K562 (cell line): ENCODE measurements around the gene PTPRM. TPM values are rescaled to one million over a fixed set of nuclear protein-coding genes. Genes with fewer than 3 reads are reported as not detected.
"Not testable (repeated sequence)": the region's sequence is repeated elsewhere in the genome, so short reads cannot be mapped to it uniquely, and the experiment has no call there.

Experiments used
- ATAC-seq: fragments of 200-7000 bp; cut with Tn5 transposase; 3 replicates; pipeline ENCODE4 v1.9.1; 2020; ENCODE audit warnings: moderate library complexity
- BruUV-seq: library from RNA; stranded (reverse); fragments of 400-500 nt; replicated peaks from 2 replicates; lab custom pipeline; 2021; lab: Mats Ljungman, UMichigan
- CTCF ChIA-PET: fragments of 300-600 bp; formaldehyde crosslinking; extraction: SDS; loops from one replicate; lab custom pipeline; 2021; ENCODE audit warnings: low intra/inter-chr PET ratio; lab: Yijun Ruan, JAX
- POLR2A ChIA-PET: fragments of 300-600, 350-650 bp; sonication (Branson Sonifier 250); formaldehyde crosslinking; extraction: SDS; loops from one replicate; lab custom pipeline; 2021; ENCODE audit warnings: antibody characterized with exemption, inconsistent platforms; lab: Yijun Ruan, JAX
- DNase-seq, 4 experiments: peaks; one replicate each; pipeline versions ENCODE4 v3.0.0 to v3.0.0-alpha.2; 2011 to 2018; ENCODE audit warnings: low spot score in 3 of 4, mixed read lengths in 3 of 4; ENCODE audit errors: extremely low read depth in 1 of 4
- FAIRE-seq: peaks from 2 replicates; lab custom pipeline; 2011; peaks lifted over from hg19 to GRCh38; lab: Jason Lieb, UNC
- H2AFZ ChIP-seq: 2 replicates; pipeline ENCODE4 v1.6.0; 2011; ENCODE audit warnings: low read depth, low read length, control low read depth, inconsistent platforms
- H3K27ac ChIP-seq: fragments of 200-600 bp; 3 replicates; pipeline ENCODE4 v1.8.0; 2011; ENCODE audit warnings: low read depth, mild to moderate bottlenecking, control low read depth, inconsistent platforms, low read length, moderate library complexity, mixed read lengths; ENCODE audit errors: extremely low read depth
- H3K27me3 ChIP-seq, 2 experiments: fragments of 300-600 bp in 1 of 2; 2 replicates in 1 of 2; 3 replicates in 1 of 2; pipeline versions ENCODE4 v1.6.0 to v1.8.0; 2011; ENCODE audit warnings: inconsistent platforms in 2 of 2, low read length in 2 of 2, mild to moderate bottlenecking in 1 of 2, mixed read lengths in 1 of 2, moderate library complexity in 1 of 2; ENCODE audit not compliant: control insufficient read depth in 2 of 2, insufficient read depth in 2 of 2
- H3K36me3 ChIP-seq: fragments of 300-600 bp; 3 replicates; pipeline ENCODE4 v1.8.0; 2011; ENCODE audit warnings: mild to moderate bottlenecking, low read length, inconsistent platforms; ENCODE audit not compliant: control insufficient read depth, insufficient read depth
- H3K4me1 ChIP-seq, 2 experiments: fragments of 200-600 bp in 1 of 2; replicated peaks in 1 of 2; 2 replicates in 1 of 2; 3 replicates in 1 of 2; pipeline versions ENCODE4 v1.5.1 to v1.8.0; 2011; ENCODE audit warnings: inconsistent platforms in 2 of 2, low read length in 2 of 2, mild to moderate bottlenecking in 1 of 2, mixed read lengths in 1 of 2, moderate library complexity in 1 of 2; ENCODE audit not compliant: control insufficient read depth in 2 of 2, insufficient read depth in 2 of 2
- H3K4me2 ChIP-seq: 2 replicates; pipeline ENCODE4 v1.6.1; 2011; ENCODE audit warnings: low read length, control low read depth, inconsistent platforms, mixed read lengths; ENCODE audit not compliant: insufficient read depth
- H3K4me3 ChIP-seq: fragments of 200-600 bp; sonication (generic), shearing (Covaris generic); 2 replicates; pipeline ENCODE4 v1.5.1; 2016; ENCODE audit warnings: control low read depth, inconsistent platforms
- H3K79me2 ChIP-seq: fragments of 200-600 bp; 3 replicates; pipeline ENCODE4 v1.8.0; 2011; ENCODE audit warnings: low read length, inconsistent platforms; ENCODE audit not compliant: control insufficient read depth, insufficient read depth
- H3K9ac ChIP-seq, 2 experiments: 2 replicates each; pipeline versions ENCODE4 v1.6.0 to v1.6.1; 2011; ENCODE audit warnings: low read depth in 2 of 2, low read length in 2 of 2, control low read depth in 1 of 2, inconsistent platforms in 1 of 2, mild to moderate bottlenecking in 1 of 2, mixed read lengths in 1 of 2; ENCODE audit not compliant: insufficient read depth in 1 of 2
- H3K9me1 ChIP-seq: one replicate; pipeline ENCODE4 v1.6.0; 2011; ENCODE audit warnings: inconsistent platforms, mild to moderate bottlenecking, low read length, moderate library complexity; ENCODE audit not compliant: control insufficient read depth, insufficient read depth
- H3K9me3 ChIP-seq: replicated peaks from 2 replicates; pipeline ENCODE4 v1.5.1; 2011; ENCODE audit warnings: low read depth, low read length, inconsistent platforms; ENCODE audit not compliant: control insufficient read depth, insufficient read depth
- H4K20me1 ChIP-seq: replicated peaks from 2 replicates; pipeline ENCODE4 v1.6.1; 2011; ENCODE audit warnings: low read length, inconsistent platforms, mixed read lengths; ENCODE audit not compliant: control insufficient read depth, insufficient read depth
- CHD7 ChIP-seq: fragments of 200-600 bp; sonication (generic); IDR thresholded peaks from one replicate; pipeline ENCODE4 v1.6.1; 2012; ENCODE audit warnings: mild to moderate bottlenecking, low read depth, low read length, inconsistent platforms
- LARP7 ChIP-seq: fragments of 450-650 bp; IDR thresholded peaks from 2 replicates; pipeline ENCODE4 v1.6.1; 2016
- WGBS: fragments of 100-300 bp; shearing (Covaris generic); methylation state at CpG from one replicate; pipeline ENCODE4 v1.1.6; 2016; ENCODE audit warnings: low coverage, mixed read lengths; ENCODE audit not compliant: insufficient coverage; ENCODE audit errors: missing lambda C conversion rate; 5-methylcytosine and 5-hydroxymethylcytosine counted together
- in situ Hi-C: fragments of 300-500 bp; cut with MboI; formaldehyde crosslinking; loops from 4 replicates; pipeline ENCODE4 v1.15.0; 2018; ENCODE audit warnings: inconsistent platforms, mixed read lengths
- intact Hi-C: fragments of 100-400 bp; cut with micrococcal nuclease; formaldehyde crosslinking; loops from 2 replicates; pipeline ENCODE4 v1.14.2; 2022
- polyA plus RNA-seq, 8 experiments: library from polyadenylated mRNA; depleted of rRNA in 4 of 8; stranded (reverse) in 5 of 8; unstranded in 3 of 8; fragments of >200 nt; fragmentation: Nextera tagmentation in 2 of 8; fragmentation: Illumina TruSeq in 1 of 8; extraction: Ambion mirVana in 2 of 8; extraction: Trizol in 1 of 8; gene quantifications; 2 replicates each; pipeline versions ENCODE4 v1.2.1 to v1.2.3, GENCODE V29; 2011 to 2014; ENCODE audit warnings: inconsistent platforms in 1 of 8, missing spikeins in 1 of 8
- total RNA-seq, 7 experiments: library from RNA; depleted of rRNA in 6 of 7; stranded (reverse); fragments of >200 nt in 6 of 7; fragmentation: Illumina TruSeq in 2 of 7; extraction: Trizol in 2 of 7; gene quantifications; 2 replicates each; pipeline versions ENCODE4 v1.2.1 to v1.2.3, GENCODE V29; 2011 to 2021; ENCODE audit warnings: low replicate concordance in 1 of 7

Gene PTPRM
- total and polyA plus RNA-seq, 9 of the 15 experiments (the other 6 are each of a cell fraction or from before 2014, with no cell fraction given), result 0.03 to 0.16 (median 0.08) TPM; not detected in 3

DNA sequence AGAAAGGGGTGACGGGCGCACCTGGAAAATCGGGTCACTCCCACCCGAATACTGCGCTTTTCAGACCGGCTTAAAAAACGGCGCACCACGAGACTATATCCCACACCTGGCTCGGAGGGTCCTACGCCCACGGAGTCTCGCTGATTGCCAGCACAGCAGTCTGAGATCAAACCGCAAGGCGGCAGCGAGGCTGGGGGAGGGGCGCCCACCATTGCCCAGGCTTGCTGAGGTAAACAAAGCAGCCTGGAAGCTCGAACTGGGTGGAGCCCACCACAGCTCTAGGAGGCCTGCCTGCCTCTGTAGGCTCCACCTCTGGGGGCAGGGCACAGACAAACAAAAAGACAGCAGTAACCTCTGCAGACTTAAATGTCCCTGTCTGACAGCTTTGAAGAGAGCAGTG, 399.6 kb downstream of the PTPRM start:
- DNase-seq, H3K4me2 ChIP-seq, H3K4me1 ChIP-seq, H3K9ac ChIP-seq, FAIRE-seq, H3K36me3 ChIP-seq, H3K27me3 ChIP-seq, BruUV-seq, H3K4me3 ChIP-seq, H3K9me3 ChIP-seq, H4K20me1 ChIP-seq, H3K27ac ChIP-seq, in situ Hi-C loops, ATAC-seq, intact Hi-C loops, H2AFZ ChIP-seq, POLR2A ChIA-PET, H3K9me1 ChIP-seq, H3K79me2 ChIP-seq, CTCF ChIA-PET: not testable (repeated sequence)
- 3% methylated on average over 7 of the region's 18 CpGs for WGBS

DNA sequence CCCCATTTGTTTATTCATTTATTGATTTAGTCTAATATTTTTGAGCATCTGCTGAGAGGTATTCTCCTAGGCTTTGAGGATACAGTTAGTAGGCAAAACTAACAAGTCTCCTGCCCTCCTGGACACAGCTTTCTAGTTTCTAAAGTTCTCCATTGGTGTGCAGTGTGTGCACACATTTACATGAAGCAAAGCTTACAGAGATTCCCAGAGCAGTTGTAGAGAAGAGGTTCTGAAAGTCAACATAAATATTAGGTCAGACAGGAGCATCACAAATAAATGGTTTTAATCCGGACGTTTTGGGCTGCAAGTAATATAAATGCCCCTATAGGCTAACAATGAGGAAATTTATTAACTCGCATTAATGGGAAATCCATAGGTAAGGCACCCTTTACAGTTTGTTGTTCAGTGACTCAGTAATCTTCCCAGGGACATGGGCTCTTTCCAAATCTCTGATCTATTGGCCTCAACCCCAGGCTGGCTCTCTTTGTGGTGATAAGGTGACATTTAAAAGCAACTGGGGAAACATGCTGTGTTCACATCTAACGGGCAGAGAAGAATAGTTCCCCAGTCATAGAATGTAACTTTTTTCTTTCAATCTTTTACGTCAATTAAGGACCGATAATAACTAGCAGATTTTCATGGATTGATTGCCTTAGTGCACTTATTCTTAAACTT, 407.2 kb downstream of the PTPRM start:
- Histone ChIP-seq H3K9ac (no peak overlapping the region), H3K4me3 (no peak overlapping the region), H3K79me2 (no peaks in the 10 kb centered on the region), H3K9me1 (no peaks in the 10 kb centered on the region), H4K20me1 (no peaks in the 10 kb centered on the region), H3K9me3 (no peaks in the 10 kb centered on the region), H3K36me3 (no peaks in the 10 kb centered on the region), H3K4me1 (no peaks in the 10 kb centered on the region), H3K4me2 (no peak overlapping the region), H2AFZ (no peak overlapping the region), H3K27me3 (no peaks in the 10 kb centered on the region), H3K27ac (no peak overlapping the region)
- ChIA-PET CTCF (no interaction called here), POLR2A (no interaction called here)
- 3% methylated on average over 6 of the region's 6 CpGs for WGBS
- DNase-seq (no peak), FAIRE-seq (no peak), ATAC-seq (no peak)
- in situ Hi-C loops, result no loop called here
- intact Hi-C loops, result no loop called here
- BruUV-seq, result no TSS peak
- TF ChIP-seq LARP7 (no peak), CHD7 (no peak)
